ENCODE results near the gene PNCK.

The PNCK gene

DNA sequence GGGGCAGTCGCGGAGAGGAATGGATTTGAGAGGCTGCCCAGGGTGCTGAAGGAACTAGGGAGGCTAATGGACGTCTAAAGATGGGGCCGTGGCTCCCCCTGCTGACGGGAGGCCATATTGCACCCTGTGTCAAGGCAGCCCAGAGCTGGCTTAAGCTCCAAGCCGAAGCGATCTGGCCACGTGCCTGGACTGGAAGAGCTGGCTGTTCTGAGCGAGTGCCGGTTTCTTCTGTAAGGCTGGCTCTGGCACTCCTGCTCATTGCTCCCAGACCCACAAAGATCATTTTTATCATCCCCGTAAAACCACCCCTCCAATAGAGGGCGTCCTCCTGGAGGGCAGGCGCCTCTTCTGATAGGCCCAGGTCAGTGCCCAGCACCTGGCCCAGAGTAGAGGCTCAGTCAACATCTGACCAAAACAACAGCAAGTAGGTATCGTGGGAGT, 5.6 kb downstream of the PNCK start:
- H3K27me3 ChIP-seq (ENCODE audit: insufficient read depth, low read length), result peaks cover 5% of the 10 kb centered on the region; the same call in 1 of the 2 replicates
- no peak overlapping the region for H3K27ac ChIP-seq (ENCODE audit: low read length)
- H3K4me1 ChIP-seq (ENCODE audit: insufficient read depth, low read length), result no peaks in the 10 kb centered on the region
- H3K9me3 ChIP-seq (ENCODE audit: insufficient read depth, low read depth, low read length), result no peaks in the 10 kb centered on the region
- H3K9ac ChIP-seq (ENCODE audit: low read depth, low read length), result no peak overlapping the region
- H3K36me3 ChIP-seq (ENCODE audit: insufficient read depth, low read depth, low read length), result no peaks in the 10 kb centered on the region
- peak overlapping the region; percentile 51 for H3K4me3 ChIP-seq (ENCODE audit: low read length)

DNA sequence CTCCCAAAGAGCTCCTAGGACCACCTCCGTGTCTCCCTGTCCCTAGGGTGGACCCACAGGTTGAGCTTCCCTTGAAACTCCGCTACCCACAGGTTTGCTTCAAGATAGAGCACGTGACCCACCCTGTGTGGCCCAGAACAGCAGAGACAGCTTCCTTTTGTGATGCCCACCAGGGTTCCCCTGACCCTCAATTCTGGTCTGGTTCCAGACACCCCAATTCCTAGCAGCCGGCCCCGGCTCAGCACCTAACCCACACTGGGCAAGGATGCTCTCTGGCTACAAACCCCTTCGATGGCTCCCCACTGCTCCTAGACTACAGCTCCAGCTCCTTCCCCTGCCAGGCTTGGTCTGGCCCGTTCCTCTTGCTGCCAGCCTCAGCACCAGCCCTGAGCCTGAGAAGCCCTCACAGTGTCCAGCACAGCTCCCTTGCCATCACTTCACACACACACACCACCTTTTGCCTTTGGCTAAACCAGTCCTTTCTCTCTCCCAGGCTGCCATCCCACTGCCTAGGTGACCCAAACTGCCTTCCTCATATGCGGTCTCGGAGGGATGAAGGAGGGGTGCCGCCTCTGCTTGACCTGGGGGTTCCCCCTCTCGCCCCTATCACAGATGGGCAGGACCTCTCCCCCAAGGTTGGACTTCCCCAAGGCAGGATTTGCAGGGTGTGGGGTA, 6.2 kb downstream of the PNCK start:
- Histone ChIP-seq H3K9ac (ENCODE audit: low read depth, low read length) (no peak overlapping the region), H3K27ac (ENCODE audit: low read length) (no peak overlapping the region), H3K36me3 (ENCODE audit: insufficient read depth, low read depth, low read length) (no peaks in the 10 kb centered on the region), H3K27me3 (ENCODE audit: insufficient read depth, low read length) (peaks cover 9% of the 10 kb centered on the region; the same call in 1 of the 2 replicates), H3K4me1 (ENCODE audit: insufficient read depth, low read length) (no peaks in the 10 kb centered on the region), H3K9me3 (ENCODE audit: insufficient read depth, low read depth, low read length) (no peaks in the 10 kb centered on the region), H3K4me3 (ENCODE audit: low read length) (peak overlapping the region; percentile 51)

DNA sequence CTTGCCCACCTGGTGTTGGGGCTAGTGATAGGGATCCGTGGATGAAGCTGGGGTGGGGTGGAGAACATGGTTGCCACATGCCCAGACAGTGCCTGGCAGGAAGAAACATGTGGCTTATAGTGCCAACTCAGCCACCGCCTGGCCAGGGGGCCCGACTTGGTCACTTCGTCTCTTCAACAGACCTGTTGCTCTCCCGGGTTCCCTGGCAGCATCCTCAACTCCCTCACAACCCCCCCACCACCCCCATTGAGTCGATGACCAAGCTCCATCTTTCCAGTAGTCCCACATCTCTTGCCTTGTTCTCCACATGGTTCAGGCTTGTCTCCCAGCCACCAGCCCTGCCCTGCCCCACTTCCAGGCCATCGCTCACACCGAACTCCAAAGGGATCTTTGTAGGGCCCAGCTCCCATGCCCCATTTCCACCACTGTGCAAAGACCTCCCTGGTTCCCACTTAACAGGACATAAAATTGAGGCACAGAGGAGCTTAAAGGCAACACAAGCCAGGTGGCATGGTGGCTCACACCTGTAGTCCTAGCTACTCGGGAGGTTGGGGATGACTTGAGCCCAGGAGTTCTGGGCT, 7.8 kb downstream of the PNCK start:
- H3K9me3 ChIP-seq (ENCODE audit: insufficient read depth, low read depth, low read length), result no peaks in the 10 kb centered on the region
- peaks cover 21% of the 10 kb centered on the region for H3K27me3 ChIP-seq (ENCODE audit: insufficient read depth, low read length)
- H3K27ac ChIP-seq (ENCODE audit: low read length), result no peak overlapping the region
- no peaks in the 10 kb centered on the region for H3K4me1 ChIP-seq (ENCODE audit: insufficient read depth, low read length)
- H3K4me3 ChIP-seq (ENCODE audit: low read length), result no peak overlapping the region
- H3K9ac ChIP-seq (ENCODE audit: low read depth, low read length), result no peak overlapping the region
- no peaks in the 10 kb centered on the region for H3K36me3 ChIP-seq (ENCODE audit: insufficient read depth, low read depth, low read length)

DNA sequence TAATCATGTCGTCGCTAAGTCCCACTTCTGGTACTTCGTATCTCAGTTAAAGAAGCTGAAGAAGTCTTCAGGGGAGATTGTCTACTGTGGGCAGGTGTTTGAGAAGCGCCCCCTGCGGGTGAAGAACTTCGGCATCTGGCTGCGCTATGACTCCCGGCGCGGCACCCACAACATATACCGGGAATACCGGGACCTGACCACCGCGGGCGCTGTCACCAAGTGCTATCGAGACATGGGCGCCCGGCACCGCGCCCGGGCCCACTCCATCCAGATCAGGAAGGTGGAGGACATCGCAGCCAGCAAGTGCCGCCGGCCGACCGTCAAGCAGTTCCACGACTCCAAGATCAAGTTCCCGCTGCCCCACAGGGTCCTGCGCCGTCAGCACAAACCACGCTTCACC, 11.3 kb downstream of the PNCK start:
- H3K9me3 ChIP-seq (ENCODE audit: insufficient read depth, low read depth, low read length), result no peaks in the 10 kb centered on the region
- H3K4me3 ChIP-seq (ENCODE audit: low read length), result no peak overlapping the region
- peaks cover 21% of the 10 kb centered on the region for H3K27me3 ChIP-seq (ENCODE audit: insufficient read depth, low read length)
- no peaks in the 10 kb centered on the region for H3K36me3 ChIP-seq (ENCODE audit: insufficient read depth, low read depth, low read length)
- H3K4me1 ChIP-seq (ENCODE audit: insufficient read depth, low read length), result no peaks in the 10 kb centered on the region
- no peak overlapping the region for H3K9ac ChIP-seq (ENCODE audit: low read depth, low read length)
- no peak overlapping the region for H3K27ac ChIP-seq (ENCODE audit: low read length)

DNA sequence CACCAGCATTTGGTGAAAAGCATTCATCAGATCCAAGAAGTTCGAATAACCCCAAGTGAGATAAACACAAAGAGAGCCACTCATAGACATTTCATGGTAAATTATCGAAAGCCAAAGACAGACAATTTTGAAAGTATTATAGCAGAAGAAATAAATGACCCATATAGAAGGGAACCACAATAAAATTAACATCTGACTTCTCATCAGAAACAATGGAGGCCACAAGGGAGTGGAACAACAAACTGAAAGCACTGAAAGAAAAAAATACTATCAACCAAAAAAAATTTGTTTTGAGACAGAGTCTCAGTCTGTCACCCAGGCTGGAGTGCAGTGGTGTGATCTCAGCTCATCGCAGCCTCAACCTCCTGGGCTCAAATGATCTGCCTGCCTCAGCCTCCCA, 14.3 kb downstream of the PNCK start:
- no peaks in the 10 kb centered on the region for H3K9me3 ChIP-seq (ENCODE audit: insufficient read depth, low read depth, low read length)
- H3K4me3 ChIP-seq (ENCODE audit: low read length), result no peak overlapping the region
- H3K36me3 ChIP-seq (ENCODE audit: insufficient read depth, low read depth, low read length), result no peaks in the 10 kb centered on the region
- H3K4me1 ChIP-seq (ENCODE audit: insufficient read depth, low read length), result no peaks in the 10 kb centered on the region
- H3K27ac ChIP-seq (ENCODE audit: low read length), result no peak overlapping the region
- peaks cover 21% of the 10 kb centered on the region for H3K27me3 ChIP-seq (ENCODE audit: insufficient read depth, low read length)
- no peak overlapping the region for H3K9ac ChIP-seq (ENCODE audit: low read depth, low read length)

DNA sequence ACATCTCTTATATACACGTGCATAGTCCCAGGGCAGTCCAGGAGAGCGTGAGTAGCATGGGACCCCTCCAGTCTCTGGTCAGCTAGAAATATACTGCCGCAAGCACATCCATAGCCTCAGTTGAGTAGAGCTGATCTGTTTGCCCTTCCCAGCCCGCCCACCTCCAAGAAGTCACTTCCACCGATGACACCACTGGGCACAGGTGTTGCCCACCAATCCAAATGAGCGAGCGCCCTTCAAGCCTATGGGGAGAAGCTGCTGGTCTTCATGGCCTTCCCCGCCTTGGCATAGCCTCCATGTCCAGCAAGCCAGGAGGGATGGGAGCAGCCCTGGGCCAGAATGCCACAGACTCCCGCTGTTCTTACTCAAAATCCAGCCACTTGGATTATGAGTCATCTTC, 16.5 kb downstream of the PNCK start:
- no peaks in the 10 kb centered on the region for H3K36me3 ChIP-seq (ENCODE audit: insufficient read depth, low read depth, low read length)
- peaks cover 12% of the 10 kb centered on the region for H3K27me3 ChIP-seq (ENCODE audit: insufficient read depth, low read length)
- H3K4me1 ChIP-seq (ENCODE audit: insufficient read depth, low read length), result no peaks in the 10 kb centered on the region
- no peak overlapping the region for H3K4me3 ChIP-seq (ENCODE audit: low read length)
- no peaks in the 10 kb centered on the region for H3K9me3 ChIP-seq (ENCODE audit: insufficient read depth, low read depth, low read length)
- no peak overlapping the region for H3K27ac ChIP-seq (ENCODE audit: low read length)
- no peak overlapping the region for H3K9ac ChIP-seq (ENCODE audit: low read depth, low read length)

DNA sequence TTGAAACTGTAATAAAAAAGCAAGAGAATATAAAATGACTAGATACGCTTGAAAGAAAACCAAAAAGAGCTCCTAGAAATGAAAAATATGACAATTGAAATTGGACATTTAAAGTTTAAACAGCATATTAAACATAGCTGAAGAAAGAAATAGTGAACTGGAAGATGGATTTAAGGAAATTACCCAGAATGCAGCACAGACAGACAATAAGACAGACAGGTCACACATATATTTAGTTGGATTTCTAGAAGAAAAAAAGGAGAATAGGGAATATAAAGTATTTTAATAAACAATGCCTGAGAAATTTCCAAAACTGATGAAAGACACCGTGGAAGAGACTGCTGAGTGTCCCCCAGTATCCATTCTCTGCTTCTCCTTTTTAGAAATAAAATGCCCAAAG, 20.1 kb downstream of the PNCK start:
- H3K27me3 ChIP-seq (ENCODE audit: insufficient read depth, low read length), result peaks cover 11% of the 10 kb centered on the region
- no peak overlapping the region for H3K4me3 ChIP-seq (ENCODE audit: low read length)
- no peak overlapping the region for H3K27ac ChIP-seq (ENCODE audit: low read length)
- no peaks in the 10 kb centered on the region for H3K9me3 ChIP-seq (ENCODE audit: insufficient read depth, low read depth, low read length)
- no peaks in the 10 kb centered on the region for H3K36me3 ChIP-seq (ENCODE audit: insufficient read depth, low read depth, low read length)
- H3K4me1 ChIP-seq (ENCODE audit: insufficient read depth, low read length), result no peaks in the 10 kb centered on the region
- H3K9ac ChIP-seq (ENCODE audit: low read depth, low read length), result no peak overlapping the region

DNA sequence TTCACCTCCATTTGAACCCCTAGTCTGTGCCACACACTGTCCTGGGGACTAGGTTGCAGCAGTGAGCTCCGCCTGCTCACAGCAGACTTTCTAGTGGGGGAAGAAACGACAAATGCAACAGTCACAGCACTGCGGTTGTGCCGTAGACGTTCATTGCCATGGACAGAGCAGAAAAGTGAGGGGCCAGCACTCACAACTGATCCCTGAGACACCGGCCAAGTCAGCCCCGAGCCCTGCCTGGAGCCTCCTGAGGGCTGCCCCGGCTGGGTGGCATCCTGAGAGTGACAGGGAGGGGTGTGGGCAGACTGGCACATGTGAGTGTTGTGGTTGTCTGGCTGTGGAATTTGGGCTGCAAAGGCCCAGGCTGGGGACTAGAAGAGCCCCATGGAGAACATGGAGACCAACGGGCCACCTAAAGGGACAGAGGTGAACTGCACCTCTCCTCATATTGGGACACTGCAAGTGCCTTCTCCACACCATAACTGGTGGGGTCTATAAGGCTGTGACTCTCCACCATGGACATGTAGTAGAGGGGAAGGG, 22.0 kb downstream of the PNCK start:
- no peaks in the 10 kb centered on the region for H3K9me3 ChIP-seq (ENCODE audit: insufficient read depth, low read depth, low read length)
- no peaks in the 10 kb centered on the region for H3K36me3 ChIP-seq (ENCODE audit: insufficient read depth, low read depth, low read length)
- H3K4me3 ChIP-seq (ENCODE audit: low read length), result no peak overlapping the region
- H3K27me3 ChIP-seq (ENCODE audit: insufficient read depth, low read length), result peaks cover 29% of the 10 kb centered on the region
- no peak overlapping the region for H3K27ac ChIP-seq (ENCODE audit: low read length)
- no peaks in the 10 kb centered on the region for H3K4me1 ChIP-seq (ENCODE audit: insufficient read depth, low read length)
- H3K9ac ChIP-seq (ENCODE audit: low read depth, low read length), result no peak overlapping the region

DNA sequence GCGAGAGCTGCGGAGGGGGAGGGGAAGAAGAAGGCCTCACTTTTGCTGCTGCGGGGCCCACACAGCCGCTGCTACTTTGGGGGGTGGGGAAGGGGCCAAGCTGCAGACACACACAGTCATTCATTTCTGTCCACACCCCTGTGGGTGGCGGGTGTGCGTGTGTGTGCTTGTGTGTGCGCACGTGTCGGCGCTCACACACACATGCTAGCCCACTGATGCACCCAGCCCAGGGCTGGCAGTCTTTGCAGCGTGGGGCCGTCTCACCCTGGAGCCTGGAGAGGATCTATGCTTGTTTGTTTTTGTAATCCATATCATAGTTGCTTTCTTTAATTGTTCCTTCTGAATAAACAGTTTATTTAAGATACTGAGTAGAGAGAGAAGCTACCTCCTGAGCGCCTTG, 22.7 kb downstream of the PNCK start:
- Histone ChIP-seq H3K27ac (ENCODE audit: low read length) (no peak overlapping the region), H3K36me3 (ENCODE audit: insufficient read depth, low read depth, low read length) (no peaks in the 10 kb centered on the region), H3K27me3 (ENCODE audit: insufficient read depth, low read length) (peaks cover 36% of the 10 kb centered on the region), H3K9ac (ENCODE audit: low read depth, low read length) (no peak overlapping the region), H3K4me3 (ENCODE audit: low read length) (no peak overlapping the region), H3K9me3 (ENCODE audit: insufficient read depth, low read depth, low read length) (no peaks in the 10 kb centered on the region), H3K4me1 (ENCODE audit: insufficient read depth, low read length) (no peaks in the 10 kb centered on the region)

DNA sequence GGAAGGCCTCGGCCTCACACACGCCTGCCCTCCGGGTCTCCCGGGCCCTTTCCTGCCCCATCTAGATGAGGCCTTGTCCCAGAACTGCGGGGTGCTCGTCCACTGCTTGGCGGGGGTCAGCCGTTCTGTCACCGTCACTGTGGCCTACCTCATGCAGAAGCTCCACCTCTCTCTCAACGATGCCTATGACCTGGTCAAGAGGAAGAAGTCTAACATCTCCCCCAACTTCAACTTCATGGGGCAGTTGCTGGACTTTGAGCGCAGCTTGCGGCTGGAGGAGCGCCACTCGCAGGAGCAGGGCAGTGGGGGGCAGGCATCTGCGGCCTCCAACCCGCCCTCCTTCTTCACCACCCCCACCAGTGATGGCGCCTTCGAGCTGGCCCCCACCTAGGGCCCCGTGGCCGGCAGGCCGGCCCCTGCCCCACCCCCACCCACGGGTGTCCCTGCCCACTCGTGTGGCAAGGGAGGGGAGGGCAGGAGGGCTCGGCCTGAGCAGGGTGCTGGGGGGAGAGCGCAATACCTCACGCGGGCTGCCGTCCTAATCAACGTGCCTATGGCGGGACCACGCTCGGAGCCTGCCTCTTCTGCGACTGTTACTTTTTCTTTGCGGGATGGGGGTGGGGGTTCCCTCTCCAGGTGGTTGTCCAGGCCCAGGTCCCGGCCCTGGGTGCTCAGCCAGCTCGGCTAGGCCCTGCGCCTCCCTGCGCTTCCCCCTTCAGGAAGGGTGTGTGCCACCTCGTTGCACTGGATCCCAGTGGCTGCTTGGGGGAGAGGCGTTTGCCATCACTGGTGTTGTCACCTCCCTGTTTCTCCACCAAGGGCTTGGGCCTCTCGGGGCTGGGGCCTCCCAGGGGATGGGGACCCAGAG, 23.5 kb downstream of the PNCK start:
- H3K27me3 ChIP-seq (ENCODE audit: insufficient read depth, low read length), result peaks cover 44% of the 10 kb centered on the region
- H3K4me3 ChIP-seq (ENCODE audit: low read length), result no peak overlapping the region
- no peaks in the 10 kb centered on the region for H3K9me3 ChIP-seq (ENCODE audit: insufficient read depth, low read depth, low read length)

DNA sequence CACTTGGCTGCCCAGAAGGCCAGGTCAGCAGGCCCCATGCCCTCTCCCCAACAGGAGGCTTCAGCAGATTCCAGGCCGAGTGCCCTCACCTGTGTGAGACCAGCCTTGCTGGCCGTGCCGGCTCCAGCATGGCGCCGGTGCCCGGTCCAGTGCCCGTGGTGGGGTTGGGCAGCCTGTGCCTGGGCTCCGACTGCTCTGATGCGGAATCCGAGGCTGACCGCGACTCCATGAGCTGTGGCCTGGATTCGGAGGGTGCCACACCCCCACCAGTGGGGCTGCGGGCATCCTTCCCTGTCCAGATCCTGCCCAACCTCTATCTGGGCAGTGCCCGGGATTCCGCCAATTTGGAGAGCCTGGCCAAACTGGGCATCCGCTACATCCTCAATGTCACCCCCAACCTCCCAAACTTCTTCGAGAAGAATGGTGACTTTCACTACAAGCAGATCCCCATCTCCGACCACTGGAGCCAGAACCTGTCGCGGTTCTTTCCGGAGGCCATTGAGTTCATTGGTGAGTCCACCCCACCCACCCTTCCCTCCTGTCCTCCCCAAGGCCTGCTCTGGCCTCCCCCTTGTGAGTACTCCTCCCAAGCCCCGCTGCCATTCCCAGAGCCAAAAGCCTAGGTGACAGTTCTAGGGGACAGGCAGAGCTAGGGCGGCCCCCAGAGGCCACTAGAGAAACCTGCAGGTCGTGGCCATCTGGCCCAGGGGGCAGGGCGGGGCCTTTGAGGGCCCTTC, 24.3 kb downstream of the PNCK start:
- H3K27me3 ChIP-seq (ENCODE audit: insufficient read depth, low read length), result peaks cover 52% of the 10 kb centered on the region
- H3K4me1 ChIP-seq (ENCODE audit: insufficient read depth, low read length), result no peaks in the 10 kb centered on the region
- no peak overlapping the region for H3K4me3 ChIP-seq (ENCODE audit: low read length)
- no peak overlapping the region for H3K9ac ChIP-seq (ENCODE audit: low read depth, low read length)
- H3K9me3 ChIP-seq (ENCODE audit: insufficient read depth, low read depth, low read length), result no peaks in the 10 kb centered on the region
- H3K27ac ChIP-seq (ENCODE audit: low read length), result no peak overlapping the region
- no peaks in the 10 kb centered on the region for H3K36me3 ChIP-seq (ENCODE audit: insufficient read depth, low read depth, low read length)

More for the DNA sequence above, 23.5 kb downstream of the PNCK start:
- H3K4me1 ChIP-seq (ENCODE audit: insufficient read depth, low read length), result no peaks in the 10 kb centered on the region
- no peaks in the 10 kb centered on the region for H3K36me3 ChIP-seq (ENCODE audit: insufficient read depth, low read depth, low read length)
- H3K27ac ChIP-seq (ENCODE audit: low read length), result no peak overlapping the region
- H3K9ac ChIP-seq (ENCODE audit: low read depth, low read length), result no peak overlapping the region
